ENCODE results near the gene CD96.

- TF ChIP-seq CTCF (IDR thresholded peaks at IDR 0.05) (no peak), ZFX (IDR thresholded peaks at IDR 0.05; ENCODE audit: borderline replicate concordance) (no peak)
Observed at GRCh38 chr3:111496894-111497559, 45.0 kb upstream of the CD96 start.

Measured in 22Rv1 (cell line).